GM19463 (cell line): ENCODE results near the gene MICALL2.

ENCODE experiments used
- ATAC-seq: cut with Tn5 transposase; IDR thresholded peaks from one replicate; pipeline ENCODE4 v1.9.1; 2021; ENCODE audit warnings: mild to moderate bottlenecking, moderate library complexity; ENCODE audit not compliant: unreplicated experiment

Gene MICALL2

GRCh38 chr7:1434891-1435670 is 24.2 kb downstream of the MICALL2 start:
- ATAC-seq: no peak

GRCh38 chr7:1434165-1434718 is 25.0 kb downstream of the MICALL2 start:
- ATAC-seq: no peak

- no peak for ATAC-seq
These were observed 25.9 kb downstream of the MICALL2 start for GRCh38 chr7:1433128-1433920.

GRCh38 chr7:1432411-1433082 is 26.7 kb downstream of the MICALL2 start:
- no peak for ATAC-seq

- ATAC-seq: no peak
These were observed 27.5 kb downstream of the MICALL2 start for GRCh38 chr7:1431634-1432380.

GRCh38 chr7:1431226-1431625 is 28.0 kb downstream of the MICALL2 start:
- no peak for ATAC-seq

- no peak for ATAC-seq
These were observed 29.0 kb downstream of the MICALL2 start for GRCh38 chr7:1430056-1430845.

GRCh38 chr7:1428941-1429501 is 30.2 kb downstream of the MICALL2 start:
- no peak for ATAC-seq

GRCh38 chr7:1427064-1427657 is 32.1 kb downstream of the MICALL2 start:
- no peak for ATAC-seq

- ATAC-seq: no peak
These were observed 32.8 kb downstream of the MICALL2 start for GRCh38 chr7:1426474-1426873.

- ATAC-seq: no peak
These were observed 33.8 kb downstream of the MICALL2 start for GRCh38 chr7:1425292-1426136.

- ATAC-seq: no peak
These were observed 35.2 kb downstream of the MICALL2 start for GRCh38 chr7:1424041-1424440.

GRCh38 chr7:1423264-1423811 is 35.9 kb downstream of the MICALL2 start:
- ATAC-seq: no peak

- ATAC-seq: no peak
These were observed 36.6 kb downstream of the MICALL2 start for GRCh38 chr7:1422512-1423263.

- ATAC-seq: no peak
These were observed 37.3 kb downstream of the MICALL2 start for GRCh38 chr7:1421946-1422345.

GRCh38 chr7:1421020-1421790 is 38.1 kb downstream of the MICALL2 start:
- no peak for ATAC-seq
